Duodenal mucosa (tissue), 2 donors: ENCODE results near the gene NETO2.
"Not testable (repeated sequence)": the region's sequence is repeated elsewhere in the genome, so short reads cannot be mapped to it uniquely, and the experiment has no call there.

ENCODE experiments used
- H3K27ac ChIP-seq: one replicate; pipeline ENCODE4 v1.7.0; 2013; ENCODE audit warnings: low read depth, low read length
- H3K27me3 ChIP-seq, 2 donors: one replicate each; pipeline ENCODE4 v1.7.0; 2013; ENCODE audit warnings: low read length in 2 of 2, control low read depth in 1 of 2; ENCODE audit not compliant: insufficient read depth in 2 of 2, control insufficient read depth in 1 of 2
- H3K36me3 ChIP-seq, 2 donors: one replicate each; pipeline ENCODE4 v1.7.0; 2013; ENCODE audit warnings: low read length in 2 of 2, control low read depth in 1 of 2; ENCODE audit not compliant: insufficient read depth in 2 of 2, control insufficient read depth in 1 of 2
- H3K4me1 ChIP-seq, 2 donors: one replicate each; pipeline ENCODE4 v1.7.0; 2013; ENCODE audit warnings: low read length in 2 of 2, control low read depth in 1 of 2; ENCODE audit not compliant: insufficient read depth in 2 of 2, control insufficient read depth in 1 of 2
- H3K4me3 ChIP-seq, 2 donors: one replicate each; pipeline ENCODE4 v1.7.0; 2013; ENCODE audit warnings: low read length in 2 of 2, low read depth in 1 of 2
- H3K9ac ChIP-seq, 2 donors: one replicate each; pipeline ENCODE4 v1.7.0; 2013; ENCODE audit warnings: low read length in 2 of 2, low read depth in 1 of 2
- H3K9me3 ChIP-seq, 2 donors: one replicate each; pipeline ENCODE4 v1.7.0; 2013; ENCODE audit warnings: low read length in 2 of 2, control low read depth in 1 of 2; ENCODE audit not compliant: control insufficient read depth in 1 of 2

The NETO2 gene

DNA sequence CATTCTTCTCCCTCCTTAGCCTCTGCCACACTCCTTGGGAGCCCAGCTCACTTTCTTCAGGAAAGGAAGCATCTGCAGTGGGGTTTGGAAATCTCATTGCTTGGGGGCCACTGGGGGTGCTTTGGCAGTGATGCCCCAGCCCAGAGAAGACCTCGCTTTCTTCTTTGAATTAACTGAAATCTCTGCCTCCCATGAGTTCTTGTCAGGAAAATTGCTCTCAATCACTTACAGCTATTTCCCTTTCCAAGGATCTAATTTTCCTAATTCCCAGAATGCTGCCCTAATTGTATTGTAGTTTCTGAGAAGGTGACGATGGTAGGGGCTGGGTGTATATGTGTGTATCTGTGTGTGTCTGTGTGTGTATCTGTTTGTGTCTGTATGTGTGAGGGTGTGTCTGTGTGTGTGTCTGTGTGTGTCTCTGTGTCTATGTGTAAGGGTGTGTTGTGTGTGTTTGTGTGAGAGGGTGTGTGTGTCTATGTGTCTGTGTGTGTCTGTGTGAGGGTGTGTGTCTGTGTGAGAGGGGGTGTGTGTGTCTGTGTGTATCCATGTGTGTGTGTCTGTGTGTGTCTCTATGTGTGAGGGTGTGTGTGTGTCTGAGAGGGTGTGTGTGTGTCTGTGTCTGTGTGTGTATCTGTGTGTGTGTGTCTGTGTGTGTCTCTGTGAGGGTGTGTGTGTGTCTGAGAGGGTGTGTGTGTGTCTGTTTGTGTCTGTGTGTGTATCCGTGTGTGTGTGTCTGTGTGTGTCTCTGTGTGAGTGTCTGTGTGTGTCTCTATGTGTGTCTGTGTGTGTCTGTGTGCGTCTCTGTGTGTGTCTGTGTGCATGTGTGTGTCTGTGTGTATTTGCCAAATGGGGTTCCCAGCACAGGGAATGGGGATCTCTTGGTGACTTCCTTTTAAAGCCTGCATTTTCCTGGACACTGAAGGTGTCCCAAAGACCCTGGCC, 86.8 kb downstream of the NETO2 start:
- H3K27me3 ChIP-seq = no peaks in the 10 kb centered on the region
- no peak overlapping the region for H3K9ac ChIP-seq
- H3K4me3 ChIP-seq = no peak overlapping the region
- H3K9me3 ChIP-seq = no peaks in the 10 kb centered on the region
- H3K27ac ChIP-seq = no peak overlapping the region
- no peaks in the 10 kb centered on the region for H3K36me3 ChIP-seq
- H3K4me1 ChIP-seq = peaks cover 0 to 4% of the 10 kb centered on the region in 2 donors

- not testable (repeated sequence) for H3K9me3 ChIP-seq, H3K27ac ChIP-seq, H3K27me3 ChIP-seq, H3K4me1 ChIP-seq, H3K9ac ChIP-seq, H3K4me3 ChIP-seq, H3K36me3 ChIP-seq
These were observed 87.7 kb downstream of the NETO2 start for GRCh38 chr16:47056061-47056460.

DNA sequence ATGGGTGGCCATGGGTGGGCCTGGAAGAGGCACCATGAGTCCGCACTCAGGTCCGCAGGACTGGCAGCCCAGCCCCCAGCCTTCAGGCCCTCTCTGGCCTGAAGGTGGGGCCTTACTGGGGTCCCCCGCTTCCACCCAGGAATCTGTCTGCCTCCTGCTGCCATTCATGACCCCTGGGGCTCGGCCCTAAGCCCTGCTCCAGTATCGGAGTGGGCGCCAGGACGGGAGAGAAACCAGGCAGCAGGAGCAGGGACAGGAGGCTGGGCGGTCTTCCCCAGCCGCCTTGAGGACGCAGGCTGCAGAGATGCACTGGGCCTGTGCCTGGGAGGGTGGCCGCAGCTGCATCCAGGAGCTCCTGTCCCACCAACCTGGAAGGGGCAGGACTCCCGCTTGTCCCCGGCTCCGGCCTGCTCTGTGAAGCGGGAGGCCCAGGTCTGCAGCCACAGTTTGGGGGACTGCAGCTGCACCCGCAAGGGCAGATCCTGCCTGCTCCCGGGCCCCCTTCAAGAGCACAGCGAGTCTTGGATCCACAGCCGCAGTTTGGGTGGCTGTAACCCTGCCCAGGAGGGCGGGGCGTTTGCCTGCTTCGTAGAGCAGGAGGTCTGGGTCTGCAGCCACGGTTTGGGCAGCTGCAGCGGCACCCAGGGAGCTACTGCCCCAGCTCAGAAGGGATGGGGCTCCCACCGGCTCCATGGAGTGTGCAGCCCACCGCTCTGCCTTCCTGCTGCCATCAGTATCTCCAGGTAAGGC, 88.4 kb downstream of the NETO2 start:
- Histone ChIP-seq H3K9me3 (no peaks in the 10 kb centered on the region), H3K27me3 (no peaks in the 10 kb centered on the region), H3K4me3 (no peak overlapping the region), H3K9ac (no peak overlapping the region), H3K27ac (no peak overlapping the region), H3K4me1 (peaks cover 0 to 4% of the 10 kb centered on the region in 2 donors), H3K36me3 (no peaks in the 10 kb centered on the region)

DNA sequence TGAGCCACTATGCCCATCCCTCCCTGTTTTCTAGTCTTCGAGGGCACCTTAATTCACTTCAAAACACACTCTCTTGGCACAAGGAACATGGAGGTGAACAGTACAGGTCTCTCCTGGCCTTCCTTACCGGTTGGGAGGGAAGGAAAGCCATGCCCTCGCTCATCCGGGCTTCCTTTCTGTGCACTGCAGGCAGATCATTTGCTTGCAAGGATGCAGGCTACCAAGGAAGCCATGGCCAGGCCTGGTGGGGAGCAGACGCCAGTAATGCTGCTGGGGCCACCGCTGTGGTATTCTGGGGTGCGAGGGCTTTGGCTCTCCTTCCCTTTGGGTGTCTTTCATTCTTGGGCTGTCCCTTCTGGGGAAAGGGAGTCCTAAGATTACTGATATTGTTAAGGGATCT, 89.4 kb downstream of the NETO2 start:
- Histone ChIP-seq H3K27me3 (no peaks in the 10 kb centered on the region), H3K9ac (no peak overlapping the region), H3K4me1 (peaks cover 0 to 4% of the 10 kb centered on the region in 2 donors), H3K27ac (no peak overlapping the region), H3K4me3 (no peak overlapping the region), H3K9me3 (no peaks in the 10 kb centered on the region), H3K36me3 (no peaks in the 10 kb centered on the region)

DNA sequence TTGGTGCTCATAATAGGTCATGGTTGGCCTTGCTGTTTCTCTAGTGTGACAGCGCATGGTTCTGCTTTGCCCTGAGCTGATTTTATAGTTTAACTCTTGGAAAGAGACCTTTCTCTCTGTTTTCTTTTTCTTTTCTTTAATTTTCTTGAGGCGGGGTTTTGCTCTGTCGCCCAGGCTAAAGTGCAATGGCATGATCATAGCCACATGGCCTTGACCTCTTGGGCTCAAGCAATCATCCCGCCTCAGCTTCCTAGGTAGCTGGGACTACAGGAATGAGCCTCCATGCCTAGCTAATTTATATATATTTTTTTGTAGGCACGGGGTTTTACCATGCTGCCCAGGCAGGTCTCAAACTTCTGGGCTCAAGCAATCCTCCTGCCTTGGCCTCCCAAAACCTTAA, 89.8 kb downstream of the NETO2 start:
- Histone ChIP-seq H3K4me3 (no peak overlapping the region), H3K9ac (no peak overlapping the region), H3K27me3 (no peaks in the 10 kb centered on the region), H3K9me3 (no peaks in the 10 kb centered on the region), H3K27ac (no peak overlapping the region), H3K4me1 (peaks cover 0 to 4% of the 10 kb centered on the region in 2 donors), H3K36me3 (no peaks in the 10 kb centered on the region)

GRCh38 chr16:47052666-47053640, 90.8 kb downstream of the NETO2 start:
- H3K27me3 ChIP-seq = no peaks in the 10 kb centered on the region
- no peaks in the 10 kb centered on the region for H3K9me3 ChIP-seq
- no peaks in the 10 kb centered on the region for H3K36me3 ChIP-seq
- no peak overlapping the region for H3K9ac ChIP-seq
- no peak overlapping the region for H3K27ac ChIP-seq
- H3K4me3 ChIP-seq = no peak overlapping the region
- H3K4me1 ChIP-seq = no peaks in the 10 kb centered on the region

DNA sequence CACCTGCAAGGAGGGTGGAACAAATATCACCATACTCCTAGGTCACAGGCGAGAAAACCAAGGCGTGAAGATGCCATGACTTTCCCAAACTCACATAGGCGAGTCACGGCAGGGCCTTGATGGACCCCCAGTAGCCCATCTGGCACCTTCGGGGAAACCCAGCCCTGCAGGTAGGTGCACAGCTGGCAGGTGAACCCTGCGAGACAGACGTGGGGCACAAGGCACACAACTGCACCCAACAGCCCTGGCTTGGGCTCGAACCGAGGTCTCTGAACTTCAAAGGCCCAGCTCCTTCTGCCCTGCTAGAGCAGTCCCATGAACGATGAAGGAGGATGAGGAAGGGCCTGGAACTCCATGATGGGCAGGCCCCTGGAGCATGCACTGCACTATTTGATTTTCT, 92.7 kb downstream of the NETO2 start:
- Histone ChIP-seq H3K27me3 (no peaks in the 10 kb centered on the region), H3K36me3 (no peaks in the 10 kb centered on the region), H3K27ac (no peak overlapping the region), H3K4me1 (no peaks in the 10 kb centered on the region), H3K4me3 (no peak overlapping the region), H3K9me3 (no peaks in the 10 kb centered on the region), H3K9ac (no peak overlapping the region)

DNA sequence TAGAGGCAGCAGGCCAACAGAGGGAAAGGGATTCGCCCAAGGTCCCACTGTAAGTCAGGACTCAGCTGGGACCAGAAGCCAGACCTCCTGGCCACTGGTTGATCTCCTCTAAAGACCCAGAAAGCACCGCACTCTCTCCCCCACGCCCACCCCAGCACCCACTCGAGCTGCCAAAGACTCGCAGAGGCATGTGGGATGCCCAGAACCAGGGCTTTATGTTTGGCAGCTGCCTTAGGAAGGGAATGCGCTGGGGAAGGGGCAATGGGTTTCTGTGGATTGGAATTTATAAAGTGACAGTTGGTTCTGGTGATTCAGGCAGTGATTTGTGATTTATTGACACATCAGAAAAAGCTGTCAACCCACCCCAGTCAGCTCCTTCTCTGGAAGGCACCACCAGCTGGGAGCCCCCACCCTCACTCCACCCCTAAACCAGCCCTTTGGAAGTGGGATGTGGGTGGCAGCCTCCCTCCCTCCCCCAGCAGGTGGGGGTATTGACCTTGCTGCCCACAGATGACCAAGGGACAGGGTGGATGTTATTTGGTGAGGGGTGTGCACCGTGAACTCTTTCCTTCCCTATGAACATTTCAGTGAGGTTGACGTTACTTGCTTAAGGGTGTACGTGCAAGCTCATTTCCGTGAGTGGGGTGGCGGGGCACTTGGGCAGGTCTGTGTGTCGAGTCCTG, 93.7 kb downstream of the NETO2 start:
- Histone ChIP-seq H3K27me3 (no peaks in the 10 kb centered on the region), H3K4me3 (no peak overlapping the region), H3K4me1 (no peaks in the 10 kb centered on the region), H3K36me3 (no peaks in the 10 kb centered on the region), H3K9me3 (no peaks in the 10 kb centered on the region), H3K27ac (no peak overlapping the region), H3K9ac (no peak overlapping the region)

GRCh38 chr16:47047524-47048203, 96.1 kb downstream of the NETO2 start:
- no peak overlapping the region for H3K4me3 ChIP-seq

More at GRCh38 chr16:47047524-47048203, 96.1 kb downstream of the NETO2 start:
- no peaks in the 10 kb centered on the region for H3K4me1 ChIP-seq
- no peak overlapping the region for H3K9ac ChIP-seq
- H3K9me3 ChIP-seq = no peaks in the 10 kb centered on the region
- H3K36me3 ChIP-seq = no peaks in the 10 kb centered on the region
- H3K27ac ChIP-seq = no peak overlapping the region
- H3K27me3 ChIP-seq = no peaks in the 10 kb centered on the region
